GM18870 (cell line): ENCODE results near the gene BTG4.

Experiments
- ATAC-seq: cut with Tn5 transposase; IDR thresholded peaks from one replicate; pipeline ENCODE4 v1.9.1; 2021; ENCODE audit warnings: moderate library complexity; ENCODE audit not compliant: unreplicated experiment

BTG4 gene

DNA sequence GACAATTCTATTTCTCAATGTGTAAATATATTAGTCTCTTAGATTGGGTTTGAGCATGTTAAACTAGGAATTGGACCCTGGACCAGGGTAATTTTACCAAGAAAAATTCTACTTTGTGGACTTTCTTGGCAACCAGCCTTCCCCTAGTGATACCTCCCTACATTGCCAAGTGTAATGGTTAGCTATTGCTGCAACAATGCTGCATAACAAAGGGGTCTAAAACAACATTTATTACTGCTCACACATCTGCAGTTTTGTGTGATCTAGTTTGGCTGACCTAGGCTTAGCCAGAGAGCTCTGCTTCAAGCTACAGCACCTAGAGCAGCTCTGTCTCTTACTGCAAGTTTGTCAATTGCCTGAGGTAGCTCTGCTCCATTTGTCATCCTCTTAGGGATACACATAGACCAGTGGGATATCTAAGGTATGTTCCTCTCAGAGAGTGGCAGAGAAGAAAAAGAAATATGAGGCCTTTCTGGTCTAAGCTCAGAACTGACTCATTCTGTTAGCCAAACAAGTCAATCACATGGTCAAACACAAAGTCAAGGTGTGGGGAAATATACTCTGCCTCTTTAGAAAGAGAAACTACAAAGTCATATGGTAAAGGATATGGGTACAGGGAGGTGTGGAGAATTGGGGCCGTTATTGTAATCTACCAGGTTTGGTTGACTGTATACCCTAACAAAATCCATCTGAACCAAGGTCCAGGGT is 26.4 kb upstream of the BTG4 start:
- ATAC-seq, result no peak

DNA sequence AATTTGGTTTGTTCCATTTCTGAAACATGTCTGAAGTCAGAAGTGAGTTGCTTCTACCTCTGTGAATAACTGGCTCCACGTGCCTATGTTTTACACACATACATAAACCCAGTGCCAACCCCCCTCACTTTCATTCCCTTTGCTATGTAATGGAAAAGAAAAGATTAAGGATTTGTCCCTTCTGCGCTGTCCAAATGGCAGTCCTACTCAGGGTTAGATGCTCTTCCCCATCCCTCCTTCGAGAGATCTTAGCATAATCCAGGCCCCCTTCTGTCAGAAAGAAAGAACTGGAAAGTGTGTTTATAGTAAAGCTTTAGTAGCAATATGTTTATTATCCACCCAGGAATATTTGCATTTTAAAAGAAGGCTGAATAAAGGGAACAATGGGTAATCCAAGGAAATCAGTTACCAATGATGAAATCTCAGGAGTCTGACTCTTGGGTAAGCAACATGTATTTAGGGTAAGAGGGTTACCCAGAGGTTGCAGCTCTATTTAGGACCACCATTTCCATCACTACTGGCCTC is 25.2 kb upstream of the BTG4 start:
- ATAC-seq, result no peak

DNA sequence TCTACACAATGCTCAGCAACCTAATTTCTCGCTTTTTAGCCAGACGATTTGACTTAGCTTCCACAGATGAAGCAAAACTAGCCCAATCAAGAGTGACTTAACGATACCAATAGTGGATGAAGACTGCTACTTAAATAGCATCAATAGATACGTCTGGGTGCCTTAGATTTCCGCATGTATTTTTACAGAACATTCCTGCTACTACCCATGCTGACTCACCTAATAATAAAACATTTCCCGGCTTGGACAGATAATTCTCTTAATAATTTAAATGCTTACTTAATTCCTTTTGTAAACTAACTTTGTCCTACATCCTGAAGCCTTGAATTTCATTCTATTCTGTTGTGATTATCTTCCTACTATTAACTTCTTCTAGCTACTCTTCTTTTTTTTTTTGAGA is 23.1 kb upstream of the BTG4 start:
- ATAC-seq, result no peak

DNA sequence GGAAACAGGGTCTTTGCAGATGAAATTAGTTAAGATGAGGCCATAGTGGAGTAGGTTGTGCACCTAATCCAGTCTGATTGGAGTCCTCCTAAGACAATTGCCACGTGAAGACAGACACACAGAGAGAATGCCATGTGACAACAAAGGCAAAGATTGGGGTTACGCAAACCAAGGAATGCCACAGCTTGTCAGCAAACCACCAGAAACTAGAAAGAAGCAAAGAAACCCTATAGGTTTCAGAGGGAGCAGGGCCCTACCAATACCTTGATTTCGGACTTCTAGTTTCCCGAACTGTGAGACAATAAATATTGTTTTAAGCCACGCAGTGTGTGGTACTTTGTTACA is 20.2 kb upstream of the BTG4 start:
- no peak for ATAC-seq

DNA sequence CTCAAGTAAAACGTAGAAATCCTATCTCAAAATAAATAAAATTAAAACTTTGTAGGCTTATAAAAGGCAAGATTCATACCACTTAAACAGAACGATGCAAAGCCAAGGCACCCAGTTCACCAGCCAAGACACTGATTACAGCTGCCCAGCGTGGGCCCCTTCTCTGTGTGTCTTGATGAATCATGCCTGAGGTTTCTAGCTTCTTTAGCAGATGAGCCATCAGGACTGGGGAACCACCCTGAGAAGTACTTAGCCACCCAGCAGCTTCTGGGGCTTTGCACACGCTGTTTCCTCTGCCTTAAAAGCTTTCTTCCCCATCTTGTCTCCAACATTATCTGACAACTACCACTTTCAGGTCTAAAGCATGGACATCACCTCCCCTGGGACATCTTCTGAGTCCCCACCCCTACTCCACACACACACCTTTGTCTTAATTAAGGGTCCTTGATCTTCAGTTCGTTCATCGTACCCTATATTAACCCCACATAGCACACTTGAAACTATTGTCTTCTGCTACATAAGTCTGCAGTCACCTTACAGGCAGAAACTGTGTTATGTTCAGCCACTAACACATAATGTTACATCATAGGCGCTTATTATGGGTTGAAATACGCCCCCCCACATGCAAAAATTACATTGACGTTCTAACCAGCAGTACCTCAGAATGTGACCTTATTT is 19.6 kb upstream of the BTG4 start:
- peak; percentile 65 for ATAC-seq

DNA sequence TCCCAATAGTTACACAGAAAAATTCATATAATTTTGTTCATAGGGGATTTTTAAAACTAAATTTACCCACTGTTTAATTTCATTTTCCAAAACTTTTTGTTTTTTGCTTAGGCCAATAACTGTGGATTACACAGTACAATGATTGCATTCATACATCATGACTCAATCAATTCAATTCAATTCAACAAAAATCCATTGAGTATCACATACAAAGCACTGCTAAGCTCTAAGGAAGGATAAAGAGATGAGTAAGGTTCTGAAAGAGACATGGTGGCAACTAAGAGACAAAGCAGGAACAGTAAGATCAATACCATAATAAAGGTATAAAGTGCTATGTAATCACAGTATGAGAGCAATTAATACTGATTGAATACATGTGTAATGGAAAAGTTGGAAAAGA is 18.9 kb upstream of the BTG4 start:
- no peak for ATAC-seq

DNA sequence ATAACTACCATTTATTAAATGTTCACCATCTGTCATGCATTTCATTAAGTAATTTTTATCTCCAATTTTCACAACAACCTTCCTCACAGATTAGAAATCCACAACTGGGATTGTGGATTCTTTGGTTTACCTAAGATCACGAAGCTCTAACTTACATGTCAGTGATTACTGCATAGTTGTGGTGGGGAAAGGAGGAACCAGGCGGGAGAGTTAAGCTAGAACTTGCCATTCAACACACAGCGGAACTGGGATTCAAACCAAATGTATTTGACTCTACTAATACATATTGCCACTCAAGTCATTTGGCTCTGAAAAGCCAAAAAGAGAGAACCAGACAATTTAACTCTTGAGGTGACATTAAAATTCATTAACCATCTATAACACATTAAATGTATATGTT is 17.9 kb upstream of the BTG4 start:
- no peak for ATAC-seq

DNA sequence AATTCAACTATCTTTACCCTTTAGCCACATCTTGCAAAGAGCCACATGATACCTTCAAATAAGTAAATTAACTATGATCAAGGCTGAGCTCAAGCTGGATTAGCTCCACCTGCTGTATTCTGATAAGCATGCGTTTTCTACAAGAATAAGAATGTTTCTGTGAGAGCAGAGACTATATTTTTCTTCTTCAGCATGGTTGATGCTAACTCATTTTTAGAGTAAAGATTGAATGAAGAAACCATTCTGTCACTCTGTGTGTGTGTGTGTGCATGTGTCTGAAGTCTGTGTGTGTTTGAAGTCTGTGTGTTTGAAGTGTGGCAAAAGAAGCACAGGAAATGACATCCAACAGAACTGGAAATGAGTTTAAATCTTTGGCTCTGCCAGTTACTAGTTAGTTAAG is 16.4 kb upstream of the BTG4 start:
- no peak for ATAC-seq

DNA sequence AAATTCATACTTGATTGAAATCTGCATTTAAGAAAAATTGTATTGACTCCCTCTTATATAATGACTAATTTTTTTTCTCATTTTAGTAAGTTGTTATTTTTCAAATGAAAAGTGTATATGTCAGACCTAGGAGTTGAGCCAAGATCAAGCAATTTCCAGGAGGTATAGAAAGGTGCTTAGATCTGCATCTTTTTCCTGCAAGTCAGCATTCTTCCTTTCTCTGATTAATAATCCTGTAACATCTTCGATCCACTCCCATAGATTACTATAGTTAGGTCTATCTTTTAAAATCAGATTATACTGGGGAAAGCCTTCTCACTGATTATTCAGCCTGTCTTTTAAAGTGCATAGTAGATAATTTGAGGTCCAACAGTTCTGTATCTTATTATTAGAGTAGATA is 15.1 kb upstream of the BTG4 start:
- ATAC-seq, result no peak

DNA sequence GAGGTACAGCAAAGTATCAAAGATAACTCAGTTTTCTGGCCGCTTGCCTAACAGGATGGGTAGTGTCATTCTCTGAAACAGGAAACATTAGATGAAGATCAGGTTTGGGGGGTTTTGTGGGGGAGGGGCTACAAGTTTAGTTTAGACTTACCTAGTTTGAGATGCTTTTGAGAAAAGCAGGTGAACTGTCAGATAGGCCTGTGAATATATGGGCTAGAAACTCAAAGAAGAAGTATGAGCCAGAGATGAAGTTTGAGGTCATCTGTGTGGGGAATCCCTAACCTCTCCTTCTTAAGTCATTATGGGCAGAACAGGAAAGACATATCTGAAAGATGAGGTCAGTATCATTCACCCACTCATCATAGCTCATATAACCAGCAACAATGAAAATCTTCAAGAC is 14.3 kb upstream of the BTG4 start:
- peak; percentile 76 for ATAC-seq

DNA sequence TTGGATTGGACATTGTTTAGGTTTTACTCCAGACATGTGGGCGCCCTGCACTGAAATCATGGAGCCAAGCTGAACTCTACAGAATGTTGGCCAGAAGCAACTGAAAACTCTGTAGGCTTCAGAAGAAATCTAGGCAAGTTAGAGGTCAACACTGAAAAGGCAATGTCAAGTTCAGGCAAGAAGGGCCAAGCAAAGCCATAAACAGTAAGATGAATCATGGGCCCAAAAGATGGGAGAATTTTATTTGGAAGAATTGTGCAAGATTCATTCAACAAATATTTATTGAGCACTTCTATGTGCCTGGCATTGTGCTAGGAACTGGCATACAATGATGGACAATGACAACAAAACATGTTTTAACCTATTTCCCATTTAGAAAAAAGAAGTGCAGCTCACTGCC is 13.3 kb upstream of the BTG4 start:
- no peak for ATAC-seq

DNA sequence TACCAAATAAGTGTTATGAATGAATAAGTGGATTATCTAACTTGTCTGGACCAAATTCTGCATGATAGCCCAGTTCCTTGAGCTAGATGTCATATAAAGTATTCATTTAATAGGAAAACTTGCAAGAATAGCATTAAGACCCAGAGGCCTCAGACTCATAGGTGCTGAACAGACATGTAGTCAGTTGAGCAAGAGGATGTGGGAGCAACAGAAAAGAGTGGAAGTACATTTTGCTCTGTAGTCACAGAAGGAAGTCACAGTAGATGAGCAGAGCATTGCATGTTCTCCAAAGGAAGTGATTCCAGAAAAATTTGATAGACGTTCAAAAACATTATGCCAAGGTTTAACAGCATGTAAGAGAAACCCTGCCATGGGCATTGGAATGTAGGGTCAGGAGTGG is 11.9 kb upstream of the BTG4 start:
- no peak for ATAC-seq

DNA sequence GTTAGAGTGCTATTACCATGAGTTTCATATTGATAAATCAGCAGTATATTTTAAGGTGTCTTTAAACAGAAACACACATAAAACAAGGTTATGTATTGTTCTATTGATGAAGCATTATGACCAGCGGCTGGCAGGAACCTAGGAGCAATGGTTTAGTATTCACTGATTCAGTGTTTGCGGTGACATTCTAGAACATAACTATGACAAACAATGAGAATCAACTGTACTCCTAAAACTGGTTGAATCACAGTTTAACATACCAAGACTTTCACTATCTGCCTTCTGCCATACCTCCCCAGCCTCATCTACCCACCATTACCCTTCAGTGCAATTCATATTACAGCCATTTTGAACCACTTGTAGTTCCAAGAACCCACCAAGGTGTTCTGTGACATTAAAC is 11.2 kb upstream of the BTG4 start:
- ATAC-seq, result no peak

DNA sequence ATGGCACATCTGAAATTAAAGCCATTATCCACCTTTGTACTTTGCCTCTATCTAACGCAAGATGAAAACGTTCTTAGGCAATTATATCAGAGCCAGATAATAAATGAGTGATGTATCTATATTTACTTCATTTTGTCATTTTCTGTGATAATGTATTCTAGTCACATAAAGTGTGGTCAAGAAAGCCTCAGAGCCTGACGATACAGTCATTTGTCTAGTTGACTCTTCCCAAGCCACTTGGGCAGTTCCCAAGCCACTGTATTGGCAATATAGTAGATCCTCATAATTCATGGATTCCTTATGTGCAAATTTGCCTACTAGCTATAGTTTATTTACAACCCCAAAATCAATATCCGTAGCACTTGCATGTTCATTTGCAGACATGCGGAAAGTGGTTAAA is 10.2 kb upstream of the BTG4 start:
- ATAC-seq, result no peak

DNA sequence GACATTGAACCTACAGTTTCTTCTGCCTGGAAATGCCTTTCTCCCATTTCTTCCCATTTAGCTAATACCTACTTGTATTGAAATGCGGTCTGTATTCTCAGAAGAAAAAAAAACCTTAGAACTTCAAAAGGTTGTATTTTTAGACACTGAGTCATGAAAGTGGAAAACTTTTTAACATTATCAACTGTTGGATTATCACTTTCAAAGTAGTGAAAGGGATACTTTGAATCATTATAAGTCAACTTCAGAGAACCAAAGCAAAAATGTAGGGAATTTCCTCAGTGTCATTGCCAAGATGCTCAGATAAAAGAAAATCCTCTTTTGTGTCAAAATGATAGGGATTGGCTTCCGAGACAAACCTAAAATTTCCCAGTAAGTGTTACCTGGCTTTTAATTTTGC is 8.9 kb upstream of the BTG4 start:
- no peak for ATAC-seq

DNA sequence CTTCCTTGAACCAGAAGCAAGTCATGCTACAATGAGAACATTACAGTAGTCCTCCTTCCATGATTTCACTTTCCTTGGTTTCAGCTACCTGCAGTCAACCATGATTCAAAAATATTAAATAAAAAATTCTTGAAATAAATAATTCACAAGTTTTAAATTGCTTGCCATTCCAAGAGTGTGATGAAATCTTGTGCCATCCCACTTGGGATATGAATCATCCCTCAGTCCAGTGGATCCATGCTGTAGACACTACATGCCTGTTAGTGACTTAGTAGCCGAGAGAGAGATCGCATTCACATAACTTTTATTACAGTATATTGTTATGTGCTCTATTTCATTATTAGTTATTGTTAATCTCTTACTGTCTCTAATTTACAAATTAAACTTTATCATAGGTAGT is 8.4 kb upstream of the BTG4 start:
- no peak for ATAC-seq

DNA sequence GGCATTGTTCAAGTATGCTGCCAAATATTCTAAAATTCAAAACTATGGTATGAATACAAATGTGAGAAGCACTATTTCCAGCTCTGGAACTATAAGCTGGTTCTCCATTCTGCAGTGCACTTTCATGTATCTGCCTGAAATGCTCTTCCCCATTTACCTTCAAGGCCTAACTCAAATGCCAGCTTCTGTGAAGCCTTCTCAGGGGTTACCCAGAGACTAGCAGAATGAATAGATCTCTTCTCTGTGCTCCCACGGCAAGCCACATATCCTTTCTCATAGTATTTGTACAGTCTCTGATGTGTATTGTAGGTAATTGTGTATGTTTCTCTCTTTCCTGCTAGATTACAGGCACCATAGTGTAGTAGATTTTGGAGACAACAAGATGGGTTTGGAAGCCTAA is 6.5 kb upstream of the BTG4 start:
- ATAC-seq, result no peak

DNA sequence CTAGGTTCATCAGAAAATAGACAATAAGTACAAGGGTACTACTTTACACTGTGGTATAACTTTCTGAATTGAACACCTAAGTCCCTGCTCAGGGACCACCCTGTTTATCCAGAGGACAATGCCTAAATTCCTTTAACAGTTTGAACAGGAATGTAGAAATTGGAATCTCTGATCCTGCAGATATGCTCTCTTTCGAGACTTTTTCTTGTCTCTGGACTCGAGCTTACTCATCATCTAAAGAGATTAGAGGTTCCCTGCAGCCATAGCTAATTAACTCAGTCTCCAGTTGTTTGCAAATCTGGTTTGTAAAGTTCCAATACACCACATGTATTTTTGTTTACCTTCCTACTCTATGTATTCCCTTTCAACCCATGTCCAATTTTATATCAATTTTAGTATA is 3.4 kb upstream of the BTG4 start:
- ATAC-seq, result no peak

DNA sequence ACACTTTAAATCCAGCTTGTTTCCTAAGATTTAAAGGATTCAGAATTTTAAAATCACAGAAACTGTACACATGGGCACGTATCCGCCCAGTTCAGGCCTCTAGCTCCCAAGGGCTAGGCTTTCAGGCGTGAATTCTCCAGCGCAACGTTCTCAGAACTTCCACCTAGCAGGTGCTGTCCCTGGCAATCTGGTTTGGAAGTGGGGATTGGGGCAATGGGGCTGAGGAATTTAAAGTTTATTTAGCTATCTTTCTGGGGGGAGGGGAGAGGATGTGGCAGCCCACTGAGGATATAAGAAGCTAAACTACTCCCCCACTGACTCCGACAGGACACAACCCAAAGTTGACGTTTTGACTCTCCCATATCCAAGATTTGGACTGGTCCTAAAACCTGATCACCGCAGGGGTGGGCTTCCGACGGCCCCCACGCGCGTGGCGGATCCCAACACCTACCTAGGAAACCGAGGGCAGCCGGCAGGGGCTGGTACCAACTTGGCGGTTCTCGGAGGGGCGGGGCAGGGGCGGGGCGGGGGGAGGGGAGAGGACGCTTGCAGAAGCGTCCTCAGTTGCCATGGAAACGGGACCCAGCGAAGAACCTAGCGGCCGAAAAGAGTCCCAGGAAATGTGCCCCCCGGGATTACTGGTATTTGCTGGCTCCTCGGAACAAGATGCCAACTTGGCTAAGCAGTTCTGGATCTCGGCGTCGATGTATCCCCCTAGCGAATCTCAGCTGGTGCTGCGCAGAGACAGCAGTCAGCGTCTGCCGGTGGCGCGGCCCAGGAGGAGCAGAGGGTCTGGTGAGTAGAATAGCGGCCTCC is 2.2 kb upstream of the BTG4 start, which contains the start of gene HOATZ:
Gene HOATZ, plus strand, starts transcription at position 563 of the 816 bp plus-strand sequence. Its CDS starts 7 bp downstream, at position 570.
- no peak for ATAC-seq

DNA sequence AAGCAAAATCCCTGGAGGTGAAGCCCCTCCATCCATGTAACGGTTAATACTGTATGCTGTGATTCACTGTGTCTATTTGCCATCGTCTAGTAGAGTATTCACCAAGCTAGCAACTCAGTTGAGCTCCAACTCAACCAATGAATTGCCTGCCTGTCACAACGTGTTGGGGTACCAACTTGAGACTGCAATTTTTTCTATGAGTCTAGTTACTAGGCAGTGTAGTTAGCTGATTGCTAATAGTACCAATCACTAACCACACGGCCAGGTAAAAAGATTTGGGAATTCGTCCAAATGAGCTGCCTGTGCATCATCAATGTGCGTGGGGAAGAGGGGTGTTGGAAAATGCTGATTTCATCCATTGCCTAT is 1.0 kb upstream of the BTG4 start:
- no peak for ATAC-seq

DNA sequence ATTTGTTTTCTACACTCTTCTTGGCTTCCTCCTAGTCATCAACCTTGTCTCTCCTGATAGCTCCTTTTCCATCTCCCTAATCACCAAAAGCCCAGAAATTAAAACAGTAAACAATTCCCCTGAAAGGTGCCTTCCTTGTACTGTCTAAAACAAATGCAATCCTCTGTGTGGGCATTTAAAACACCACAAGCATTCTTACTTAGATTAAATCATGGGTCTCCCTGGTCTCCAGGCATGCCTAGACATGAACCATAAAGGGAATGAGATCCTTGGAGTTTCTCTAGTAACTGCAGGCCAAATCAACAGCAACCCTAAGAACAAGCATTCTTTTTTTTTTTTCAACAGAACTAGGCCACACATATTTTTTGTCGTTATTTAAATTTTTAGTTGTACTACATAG is 1.9 kb downstream of the BTG4 start:
- ATAC-seq, result no peak

DNA sequence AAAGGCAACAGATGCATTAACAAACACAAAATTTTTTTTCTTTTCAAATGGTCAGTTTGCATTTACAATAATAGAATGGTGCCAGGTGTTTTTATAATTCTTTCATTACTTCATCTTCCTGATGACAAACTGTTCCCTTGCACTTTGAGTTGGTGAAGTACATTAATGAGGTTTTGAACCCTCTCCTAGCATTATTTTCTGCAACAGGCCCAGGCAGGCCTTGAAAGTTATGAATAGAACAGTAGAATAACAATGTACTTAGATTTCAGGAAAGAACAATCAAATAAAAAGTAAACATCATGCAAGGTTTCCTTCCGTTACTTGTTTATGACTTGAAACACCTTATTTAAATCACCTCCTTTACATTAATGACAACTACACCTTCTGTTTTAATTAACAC is 9.6 kb downstream of the BTG4 start:
- no peak for ATAC-seq
